Sigmoid colon (tissue), 3 donors: ENCODE measurements around the gene SLC38A4.

Source experiments
- CTCF ChIP-seq, 4 experiments: fragments of 450-650 bp in 3 of 4; fragments of 200-600 bp in 1 of 4; IDR thresholded peaks; one replicate each; pipeline ENCODE4 v1.5.1; 2016 to 2019; ENCODE audit warnings: antibody characterized with exemption in 4 of 4, mild to moderate bottlenecking in 3 of 4, moderate library complexity in 2 of 4
- POLR2A ChIP-seq, 2 donors: fragments of 450-650 bp; IDR thresholded peaks; one replicate each; pipeline ENCODE4 v1.6.1; 2016; ENCODE audit warnings: antibody characterized with exemption in 2 of 2, mild to moderate bottlenecking in 2 of 2, moderate library complexity in 2 of 2

GRCh38 chr12:46785382-46785781 is 40.4 kb downstream of the SLC38A4 start:
- TF ChIP-seq POLR2A (IDR thresholded peaks at IDR 0.05) (no peak), CTCF (IDR thresholded peaks at IDR 0.05) (no peak)
